ENCODE results near the gene MISP. TPM values are rescaled to one million over a fixed set of nuclear protein-coding genes. Genes with fewer than 3 reads are reported as not detected.

Gene MISP
- total RNA-seq, 1 donor from 2014 or later, result not detected

DNA sequence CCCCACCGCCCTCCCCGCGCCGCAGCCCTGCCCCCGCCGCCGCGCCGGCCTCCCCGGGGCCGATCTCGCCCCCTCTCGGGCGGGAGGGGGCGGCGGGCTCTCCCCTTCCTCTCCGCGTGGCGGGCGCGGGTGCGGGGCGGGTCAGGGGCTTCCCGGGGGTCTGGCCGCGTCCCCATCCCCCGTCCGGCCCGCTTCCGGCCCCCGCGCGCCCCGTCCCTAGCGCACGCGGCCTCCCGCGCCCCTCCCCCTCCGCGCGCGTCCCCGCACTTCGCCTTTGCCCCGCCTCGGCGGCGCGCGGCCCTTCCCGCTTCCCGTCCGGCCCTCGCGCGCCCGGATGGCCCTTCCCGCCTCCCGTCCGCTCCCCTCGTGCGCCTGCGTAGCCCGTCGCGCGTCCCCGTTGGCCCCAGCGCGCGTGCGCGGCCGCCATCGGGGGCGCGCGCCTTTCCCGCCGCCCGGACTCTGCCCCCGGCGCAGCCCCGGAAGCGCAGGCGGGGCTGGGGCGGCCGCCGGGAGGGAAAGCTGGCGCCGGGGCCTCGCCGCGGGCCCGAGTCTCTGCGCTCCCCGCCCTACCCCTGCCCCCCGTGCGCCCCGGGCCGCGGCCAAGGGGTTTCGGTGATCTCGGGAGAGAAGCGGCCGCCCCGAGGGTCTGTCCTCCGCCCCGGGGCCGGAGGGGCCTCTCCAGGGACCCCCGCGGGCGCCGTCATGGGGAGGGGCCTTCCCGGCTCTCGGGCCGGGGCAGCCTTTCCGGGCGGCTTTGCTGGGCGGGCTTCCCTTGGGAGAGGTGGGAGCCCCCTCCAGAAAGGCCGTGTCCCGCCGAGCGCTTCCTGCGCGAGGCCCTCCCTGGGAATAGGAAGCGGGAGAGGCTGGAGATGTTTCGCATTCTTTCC, 46.9 kb downstream of the MISP start:
- Mint-ChIP-seq H3K27me3 (ENCODE audit: low read depth) (peaks cover 16% of the 10 kb centered on the region), H3K27ac (ENCODE audit: unreplicated experiment) (peak overlapping the region; percentile 95), H3K36me3 (ENCODE audit: low read depth) (peaks cover 15% of the 10 kb centered on the region), H3K4me1 (peaks cover 38% of the 10 kb centered on the region), H3K9me3 (no peaks in the 10 kb centered on the region), H3K4me3 (peak overlapping the region; percentile 98)
- TF ChIP-seq, protein P1, sequence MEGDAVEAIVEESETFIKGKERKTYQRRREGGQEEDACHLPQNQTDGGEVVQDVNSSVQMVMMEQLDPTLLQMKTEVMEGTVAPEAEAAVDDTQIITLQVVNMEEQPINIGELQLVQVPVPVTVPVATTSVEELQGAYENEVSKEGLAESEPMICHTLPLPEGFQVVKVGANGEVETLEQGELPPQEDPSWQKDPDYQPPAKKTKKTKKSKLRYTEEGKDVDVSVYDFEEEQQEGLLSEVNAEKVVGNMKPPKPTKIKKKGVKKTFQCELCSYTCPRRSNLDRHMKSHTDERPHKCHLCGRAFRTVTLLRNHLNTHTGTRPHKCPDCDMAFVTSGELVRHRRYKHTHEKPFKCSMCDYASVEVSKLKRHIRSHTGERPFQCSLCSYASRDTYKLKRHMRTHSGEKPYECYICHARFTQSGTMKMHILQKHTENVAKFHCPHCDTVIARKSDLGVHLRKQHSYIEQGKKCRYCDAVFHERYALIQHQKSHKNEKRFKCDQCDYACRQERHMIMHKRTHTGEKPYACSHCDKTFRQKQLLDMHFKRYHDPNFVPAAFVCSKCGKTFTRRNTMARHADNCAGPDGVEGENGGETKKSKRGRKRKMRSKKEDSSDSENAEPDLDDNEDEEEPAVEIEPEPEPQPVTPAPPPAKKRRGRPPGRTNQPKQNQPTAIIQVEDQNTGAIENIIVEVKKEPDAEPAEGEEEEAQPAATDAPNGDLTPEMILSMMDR (conservative IDR thresholded peaks at IDR 0.05), result no peak
- DNase-seq (ENCODE audit: low read depth, low spot score), result peak; percentile 76

DNA sequence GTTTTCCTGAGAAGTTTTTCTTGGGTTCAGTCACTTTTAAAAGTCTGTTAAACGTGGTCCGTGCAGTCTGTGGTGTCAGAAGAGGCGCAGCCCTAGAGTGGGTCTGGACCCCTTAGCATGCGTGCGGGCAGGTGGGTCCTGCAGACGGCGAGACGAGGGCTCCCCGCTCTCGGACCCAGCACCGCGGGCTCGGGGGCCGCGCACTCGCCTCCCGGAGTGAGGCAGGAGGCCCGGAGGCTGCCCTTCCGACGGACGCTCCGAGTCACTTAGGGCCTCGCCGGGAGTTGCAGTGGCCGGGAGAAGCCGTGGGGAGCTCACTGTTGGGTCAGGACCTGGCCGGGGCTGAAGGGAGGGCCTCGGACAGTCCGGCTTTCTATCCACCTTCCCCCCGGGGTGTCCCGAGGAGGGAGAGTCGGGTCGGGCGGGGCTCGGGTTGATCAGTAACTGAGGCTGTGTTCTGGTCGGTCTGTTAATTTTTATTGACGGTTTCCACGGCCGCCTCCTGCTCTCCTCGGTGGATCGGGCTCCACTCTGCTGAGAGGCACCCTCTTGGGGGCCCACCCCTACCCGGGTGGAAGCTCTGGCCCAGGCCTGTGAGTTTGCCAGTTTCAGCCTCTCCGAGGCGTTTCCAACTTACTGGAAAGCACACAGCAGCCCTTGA, 47.6 kb downstream of the MISP start:
- TF ChIP-seq, protein P1 (conservative IDR thresholded peaks at IDR 0.05), result no peak
- Mint-ChIP-seq H3K36me3 (ENCODE audit: low read depth) (peaks cover 16% of the 10 kb centered on the region), H3K4me3 (peak overlapping the region; percentile 98), H3K9me3 (no peaks in the 10 kb centered on the region), H3K4me1 (peaks cover 39% of the 10 kb centered on the region), H3K27me3 (ENCODE audit: low read depth) (peaks cover 17% of the 10 kb centered on the region), H3K27ac (ENCODE audit: unreplicated experiment) (peak overlapping the region; percentile 95)
- no peak for DNase-seq (ENCODE audit: low read depth, low spot score)

DNA sequence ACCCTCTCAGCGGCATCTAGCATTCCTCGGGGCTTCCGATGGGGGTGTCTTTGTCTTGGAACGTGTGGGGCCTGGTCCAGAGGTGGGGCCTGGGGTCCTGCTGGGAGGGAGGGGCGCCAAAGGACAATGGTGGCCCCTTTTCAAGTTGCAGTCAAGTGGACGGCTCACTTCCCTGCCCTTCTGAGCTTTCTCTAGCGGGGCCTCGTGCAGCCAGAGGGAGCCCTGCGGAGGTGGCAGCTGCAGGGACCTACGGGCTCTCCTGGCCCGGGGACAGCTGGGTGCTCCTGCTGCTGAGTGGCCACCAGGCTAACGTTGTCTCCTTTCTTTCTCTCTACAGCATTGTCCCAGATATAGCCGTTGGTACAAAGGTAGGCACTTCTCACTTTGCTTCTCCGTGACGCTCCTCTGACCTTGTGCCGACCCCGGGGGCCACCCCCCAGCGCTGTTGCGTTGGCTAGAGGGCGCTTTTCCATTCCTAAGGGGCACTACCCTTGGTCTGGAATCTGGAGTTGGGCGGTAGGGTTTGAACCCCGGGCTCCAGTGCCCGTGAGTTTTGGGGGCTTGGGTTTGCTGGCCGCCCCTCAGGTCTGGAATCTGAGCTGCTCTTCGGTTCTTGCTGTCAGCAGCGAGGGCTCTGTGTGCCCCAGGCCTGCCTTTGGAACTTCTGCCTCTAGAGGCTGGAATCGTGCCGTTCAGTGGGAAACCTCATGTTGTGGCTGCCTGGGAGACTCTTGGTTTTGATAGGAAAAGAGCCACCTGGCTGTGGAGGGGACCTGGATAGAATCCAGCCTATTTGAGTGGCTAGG, 48.4 kb downstream of the MISP start:
- Mint-ChIP-seq H3K9me3 (no peaks in the 10 kb centered on the region), H3K27ac (ENCODE audit: unreplicated experiment) (peak overlapping the region; percentile 93), H3K4me1 (peaks cover 39% of the 10 kb centered on the region), H3K27me3 (ENCODE audit: low read depth) (peaks cover 17% of the 10 kb centered on the region), H3K36me3 (ENCODE audit: low read depth) (peaks cover 16% of the 10 kb centered on the region), H3K4me3 (peak overlapping the region; percentile 98)
- peak; percentile 35 for DNase-seq (ENCODE audit: low read depth, low spot score)
- TF ChIP-seq, protein P1 (conservative IDR thresholded peaks at IDR 0.05), result peak; percentile 35

DNA sequence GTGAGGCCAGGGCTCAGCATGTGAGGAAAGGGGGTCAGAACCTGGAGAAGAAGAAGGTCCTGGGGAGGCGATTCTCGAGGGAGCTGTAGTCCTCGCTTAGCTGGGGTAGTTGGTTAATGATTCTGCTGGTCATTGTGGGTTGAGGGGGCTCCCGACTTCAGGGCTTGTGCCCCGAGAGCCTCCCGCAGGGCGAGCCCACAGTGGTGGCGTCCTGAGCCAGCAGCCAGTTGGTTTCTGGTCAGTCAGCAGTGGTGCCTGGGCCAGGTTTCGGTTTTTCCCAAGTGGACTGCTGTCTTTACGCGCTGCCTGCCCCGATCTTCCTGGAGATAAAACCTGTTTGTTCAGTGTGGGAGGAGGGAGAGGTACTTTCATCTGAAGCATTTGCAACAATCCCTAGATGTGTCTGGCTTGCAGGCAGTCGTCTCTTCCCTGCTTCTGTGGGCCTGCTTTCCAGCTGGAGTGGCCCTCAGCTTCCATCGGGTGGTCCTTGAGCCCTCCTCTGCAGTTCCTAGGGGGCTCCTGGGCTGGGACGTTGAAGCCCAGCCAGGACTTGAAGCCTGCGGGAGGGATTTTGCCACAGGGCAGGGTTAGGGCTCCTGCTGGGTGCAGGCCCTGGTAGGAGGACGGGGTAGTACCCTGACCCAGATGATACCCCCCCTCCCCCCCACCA, 49.6 kb downstream of the MISP start:
- H3K27me3 Mint-ChIP-seq (ENCODE audit: low read depth), result peaks cover 17% of the 10 kb centered on the region
- peaks cover 16% of the 10 kb centered on the region for H3K36me3 Mint-ChIP-seq (ENCODE audit: low read depth)
- DNase-seq (ENCODE audit: low read depth, low spot score), result no peak
- no peak overlapping the region for H3K27ac Mint-ChIP-seq (ENCODE audit: unreplicated experiment)
- TF ChIP-seq, protein P1 (conservative IDR thresholded peaks at IDR 0.05), result no peak
- peak overlapping the region; percentile 98 for H3K4me3 Mint-ChIP-seq
- peaks cover 39% of the 10 kb centered on the region for H3K4me1 Mint-ChIP-seq
- no peaks in the 10 kb centered on the region for H3K9me3 Mint-ChIP-seq
